Left colon (tissue), 2 donors: Measurements from ENCODE around the gene SRSF10. TPM values are rescaled to one million over a fixed set of nuclear protein-coding genes. Genes with fewer than 3 reads are reported as not detected.
A peak's percentile ranks its signal among the peaks of the same experiment; 100 is the strongest.
"Not testable (repeated sequence)": the region's sequence is repeated elsewhere in the genome, so short reads cannot be mapped to it uniquely, and the experiment has no call there.

Source experiments
- ATAC-seq: fragments of 200-7000 bp; cut with Tn5 transposase; one replicate; pipeline ENCODE4 v1.9.1; 2020; ENCODE audit warnings: mild to moderate bottlenecking, moderate library complexity
- DNase-seq, 2 donors: peaks; one replicate each; pipeline ENCODE4 v3.0.0-alpha.2; 2020
- intact Hi-C, 2 donors: fragments of 100-400 bp; cut with DNase I in 1 of 2; cut with micrococcal nuclease in 1 of 2; formaldehyde crosslinking; loops; one replicate each; pipeline versions ENCODE4 v1.11.2 to v1.14.0; 2022; cut with DNase I, micrococcal nuclease
- long read RNA-seq: library from polyadenylated mRNA; unstranded; transcript quantifications from one replicate; pipeline ENCODE4 v2.0.0, GENCODE V29; 2021
- total RNA-seq, 2 donors: library from RNA; stranded (reverse); fragmentation: NEBNext Ultra II Directional; extraction: Animal tissue kit (Norgen Biotek cat#: 25700); gene quantifications; one replicate each; pipeline ENCODE4 v1.2.1, GENCODE V29; 2021
- donor health status: DM: no; HTN: no; CAD: no.
- donor health status: DM: yes; HTN: yes; CAD: no.

SRSF10 gene
- 10 to 100 TPM; 66.5 to 84.0 TPM for total RNA-seq
- long read RNA-seq, transcript SRSF10-212 (3 exons, 790 nt), result major isoform, 6 of 37 reads
- long read RNA-seq, partial matches to known transcripts, result 9 of 37 reads
- long read RNA-seq, other reads (novel, unspliced or antisense), result 22 of 37 reads

- peak; percentile 97 for ATAC-seq
- peak; percentile 98 to 99 for DNase-seq
- intact Hi-C loops, result no loop called here
Observed at GRCh38 chr1:23979881-23980727, at the start of gene SRSF10. Gene SRSF10, minus strand, starts transcription at chr1:23980327. Its CDS starts 72 bp downstream, at chr1:23980255.

DNA sequence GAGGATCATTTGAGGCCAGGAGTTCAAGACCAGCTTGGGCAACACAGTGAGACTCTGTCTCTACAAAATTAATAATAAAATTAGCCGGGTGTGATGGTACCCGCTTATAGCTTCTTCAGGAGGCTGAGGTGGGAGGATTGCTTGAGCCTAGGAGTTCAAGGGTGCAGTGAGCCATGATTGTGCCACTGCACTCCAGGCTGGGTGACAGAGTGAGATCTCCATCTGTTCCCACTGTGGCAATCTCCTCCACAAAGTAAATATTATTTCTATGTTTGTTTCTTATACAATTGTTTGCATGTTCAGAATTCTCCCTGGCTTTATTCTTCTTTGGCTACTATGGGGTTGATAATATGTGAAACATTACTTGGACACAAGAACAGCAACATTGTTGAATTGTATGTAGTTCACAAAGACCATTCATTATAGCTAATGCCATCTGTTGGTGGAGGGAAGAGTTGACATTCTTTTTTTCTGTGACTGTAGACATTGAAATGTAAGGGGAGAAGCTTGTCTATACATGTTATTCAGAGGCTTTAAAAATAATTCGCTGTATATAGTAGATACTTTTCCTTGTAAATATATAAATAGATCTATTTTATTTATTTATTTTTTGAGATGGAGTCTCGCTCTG lies 47.8 kb upstream of the SRSF10 start:
- intact Hi-C loops, result loop anchor here in 1 of 2 donors (10.0 kb wide), 1 partner anchor 73 kb away; the partner anchor contains the start of gene PNRC2

GRCh38 chr1:24022581-24023361 lies 42.6 kb upstream of the SRSF10 start:
- intact Hi-C loops, result loop anchor here in 1 of 2 donors (10.0 kb wide), 1 partner anchor 68 kb away; the partner anchor contains the start of gene PNRC2
- peak in 1 of 2 donors; percentile 63 for DNase-seq
- peak; percentile 29 for ATAC-seq

More for the DNA sequence above, 47.8 kb upstream of the SRSF10 start:
- ATAC-seq, result peak; percentile 83
- DNase-seq, result no peak

DNA sequence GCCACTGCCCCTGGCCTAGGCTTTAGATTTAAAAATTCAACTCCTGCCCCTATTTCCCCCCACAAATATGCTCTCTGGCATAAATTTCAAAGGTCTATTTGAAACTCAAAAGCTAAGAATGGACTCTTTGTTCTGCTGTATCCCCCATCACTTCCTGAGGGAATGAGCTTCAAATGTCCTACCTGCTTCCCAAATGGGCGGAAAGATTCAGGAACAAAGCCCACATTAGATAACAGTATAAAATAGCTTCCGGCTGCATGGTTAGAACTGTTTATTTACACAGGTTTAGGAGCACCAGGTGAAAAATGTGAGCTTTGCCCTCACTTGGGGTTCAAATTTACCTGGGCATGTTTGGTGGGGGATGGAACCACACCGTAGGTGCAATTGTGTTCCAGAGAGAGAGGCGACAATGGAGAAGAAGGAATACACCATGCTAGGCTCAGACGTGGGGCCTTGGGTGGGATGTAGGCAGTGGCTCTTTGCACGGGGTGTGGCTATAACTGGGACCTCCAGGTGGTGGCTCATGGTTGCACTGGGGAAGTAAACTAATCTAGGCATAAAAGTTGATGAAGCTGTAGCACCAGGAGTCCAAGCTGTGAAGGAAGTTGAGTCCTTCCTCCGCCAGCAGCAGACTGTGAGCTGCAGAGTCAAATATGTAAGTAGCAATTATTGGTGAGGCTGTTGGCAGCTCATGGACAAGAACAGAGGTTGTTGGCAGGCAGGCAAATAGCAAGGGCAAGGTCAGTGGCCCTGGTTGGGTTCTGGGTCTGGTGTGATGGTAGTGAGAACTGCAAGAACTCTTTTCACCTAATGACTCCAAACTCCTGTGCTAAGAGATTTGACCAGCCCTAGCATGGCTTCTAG lies 41.5 kb upstream of the SRSF10 start:
- intact Hi-C loops, result loop anchor here in 1 of 2 donors (10.0 kb wide), 1 partner anchor 67 kb away; the partner anchor contains the start of gene PNRC2
- ATAC-seq, result peak; percentile 64

DNA sequence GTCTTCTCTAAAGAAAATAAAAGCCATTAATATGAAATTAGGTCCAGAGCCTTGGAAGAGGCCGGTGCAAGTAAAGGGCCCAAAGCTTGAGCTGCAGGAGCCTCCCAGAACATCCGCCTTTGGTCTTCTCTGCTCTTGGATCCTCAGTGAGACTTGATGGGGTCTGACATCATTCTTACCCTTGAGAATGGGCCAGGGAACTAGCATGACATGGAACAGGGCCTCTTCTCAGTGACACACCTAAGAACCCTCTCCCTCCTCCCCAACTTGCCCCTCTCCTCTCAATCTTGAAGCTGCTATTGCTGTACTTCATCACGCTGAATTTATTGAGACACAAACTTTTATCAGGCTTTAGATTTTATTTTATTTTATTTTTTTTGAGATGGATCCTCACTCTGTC lies 40.3 kb upstream of the SRSF10 start:
- no peak for ATAC-seq
- intact Hi-C loops, result loop anchor here in 1 of 2 donors (10.0 kb wide), 1 partner anchor 66 kb away; the partner anchor contains the start of gene PNRC2

More for the DNA sequence above, 41.5 kb upstream of the SRSF10 start:
- peak; percentile 45 to 54 for DNase-seq

DNA sequence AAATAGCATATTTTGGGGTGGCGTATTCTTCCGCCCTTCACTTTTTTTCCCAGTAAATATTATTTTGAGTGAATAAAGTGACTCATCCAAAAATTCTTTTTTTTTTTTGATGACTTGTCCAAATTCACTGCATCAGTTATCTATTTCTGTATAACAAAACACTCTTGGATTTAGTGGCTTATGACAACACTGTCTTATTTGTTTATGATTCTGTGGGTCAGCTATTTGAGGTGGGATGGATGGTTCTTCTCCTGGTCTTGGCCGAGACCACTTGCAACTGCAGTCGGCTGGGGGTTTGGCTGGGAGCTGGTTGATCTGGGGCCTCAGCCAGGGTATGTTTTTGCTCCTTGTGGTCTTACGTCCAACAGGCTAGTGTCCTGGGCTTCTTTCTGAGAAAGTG lies 39.9 kb upstream of the SRSF10 start:
- ATAC-seq (no peak), DNase-seq (peak in 1 of 2 donors; percentile 50)

More for the DNA sequence above, 40.3 kb upstream of the SRSF10 start:
- DNase-seq, result no peak

GRCh38 chr1:24018611-24019580 lies 38.8 kb upstream of the SRSF10 start:
- intact Hi-C loops, result no loop called here
- ATAC-seq (peak; percentile 74), DNase-seq (peak; percentile 95 to 97)

More for the DNA sequence above, 39.9 kb upstream of the SRSF10 start:
- intact Hi-C loops, result loop anchor here in 1 of 2 donors (10.0 kb wide), 1 partner anchor 65 kb away; the partner anchor contains the start of gene PNRC2

DNA sequence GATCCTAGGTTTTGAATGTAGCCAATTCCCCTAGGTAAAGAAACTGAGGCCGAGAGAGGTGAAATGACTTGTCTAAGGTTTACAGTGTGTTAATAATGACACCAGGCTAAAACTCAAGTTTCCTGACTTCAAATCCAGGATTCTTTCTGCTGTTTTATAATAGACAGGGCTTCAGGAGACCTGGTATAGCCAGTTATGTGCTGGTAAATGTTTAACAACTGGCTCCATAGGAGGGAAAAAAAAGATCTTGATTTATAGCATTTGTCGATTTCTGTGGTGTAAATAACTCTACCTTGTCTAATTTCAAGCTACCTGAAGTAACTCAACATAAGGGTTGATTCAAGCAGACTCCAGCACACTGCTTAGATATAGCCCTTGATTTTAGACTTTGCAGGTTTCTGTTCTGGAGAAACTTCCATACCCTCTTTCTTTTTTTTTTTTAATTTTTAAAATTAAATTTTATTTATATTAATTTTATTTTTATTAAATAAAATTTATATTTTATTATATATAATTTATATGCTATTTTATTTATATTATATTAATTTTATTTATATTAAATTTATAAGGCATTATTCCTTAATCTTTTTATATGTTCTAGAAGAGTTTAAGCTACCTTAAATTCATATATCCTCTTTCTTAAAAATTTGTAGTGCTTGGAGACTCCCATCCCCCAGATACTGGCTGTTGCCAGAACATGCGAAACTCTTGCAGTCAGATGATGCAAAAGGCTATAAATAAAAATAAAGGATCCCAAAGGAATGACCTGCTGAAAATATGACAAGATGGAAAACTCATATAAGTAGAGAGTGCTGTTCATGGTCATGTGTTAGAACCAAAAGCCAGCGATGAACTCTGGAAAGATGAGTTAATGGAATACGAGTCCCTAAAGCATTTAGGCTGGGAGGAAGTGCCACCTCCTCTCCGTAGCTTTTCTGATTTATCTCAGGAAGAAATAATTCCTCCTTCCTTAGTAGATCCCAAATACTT lies 35.4 kb upstream of the SRSF10 start:
- ATAC-seq, result no peak
- intact Hi-C loops, result no loop called here
- no peak for DNase-seq

DNA sequence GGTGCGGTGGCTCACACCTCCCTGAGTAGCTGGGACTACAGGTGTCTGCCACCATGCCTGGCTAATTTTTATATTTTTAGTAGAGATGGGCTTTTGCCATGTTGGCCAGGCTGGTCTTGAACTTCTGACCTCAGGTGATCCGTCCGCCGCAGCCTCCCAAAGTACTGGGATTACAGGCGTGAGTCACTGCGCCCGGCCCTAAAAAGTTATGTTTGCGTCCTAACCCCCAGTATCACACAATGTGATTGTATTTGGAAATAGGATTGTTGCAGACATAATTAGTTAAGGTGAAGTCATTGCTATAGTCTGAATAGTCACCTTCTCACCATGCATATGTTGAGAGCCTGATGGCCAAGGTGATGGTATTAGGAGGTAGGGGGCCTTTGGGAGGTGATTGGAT lies 32.8 kb upstream of the SRSF10 start:
- not testable (repeated sequence) for DNase-seq

GRCh38 chr1:24010650-24011049 lies 30.5 kb upstream of the SRSF10 start:
- ATAC-seq (peak; percentile 75), DNase-seq (no peak)
- intact Hi-C loops, result no loop called here

More for the DNA sequence above, 32.8 kb upstream of the SRSF10 start:
- ATAC-seq, intact Hi-C loops: not testable (repeated sequence)

DNA sequence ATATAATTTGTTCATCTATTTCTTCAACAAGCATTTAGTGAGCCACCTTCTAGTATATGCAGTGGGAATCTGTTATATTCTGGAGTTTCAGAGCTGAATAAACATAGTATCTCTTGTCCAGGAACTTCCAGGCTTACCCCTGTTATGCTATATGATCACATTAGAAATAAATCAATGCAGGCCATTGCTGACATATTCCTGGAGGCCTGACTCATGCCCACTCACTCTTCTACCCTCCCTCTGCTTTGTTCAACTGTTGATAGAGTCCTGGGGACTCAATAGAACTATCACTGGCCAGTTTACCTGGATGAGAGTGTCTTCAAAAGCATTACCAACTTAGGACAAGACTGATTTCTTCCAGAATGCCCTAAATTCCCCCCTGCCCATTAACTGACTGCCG lies 29.3 kb upstream of the SRSF10 start:
- ATAC-seq (no peak), DNase-seq (no peak)
- intact Hi-C loops, result no loop called here

- ATAC-seq, intact Hi-C loops, DNase-seq: not testable (repeated sequence)
Observed at GRCh38 chr1:24008574-24009184, 28.6 kb upstream of the SRSF10 start.

DNA sequence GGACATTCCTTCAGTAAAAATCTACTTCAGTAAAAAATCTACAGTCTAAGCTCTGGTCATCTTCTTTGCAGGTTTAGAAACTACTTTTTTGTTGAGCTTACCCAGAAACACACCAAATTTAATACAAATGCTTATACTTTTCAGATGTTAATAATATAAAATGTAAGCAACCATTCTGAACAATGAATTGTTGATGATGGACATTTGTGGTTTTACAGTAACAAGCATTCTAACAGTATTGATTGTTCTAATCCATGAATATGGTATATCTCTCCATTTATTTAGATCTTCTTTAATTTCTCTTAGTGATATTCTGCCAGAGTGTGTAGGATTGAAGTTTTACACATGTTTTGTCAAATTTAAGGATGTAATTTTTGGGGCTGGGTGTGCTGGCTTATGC lies 27.0 kb upstream of the SRSF10 start:
- no peak for ATAC-seq
- DNase-seq, result no peak
- intact Hi-C loops, result no loop called here

DNA sequence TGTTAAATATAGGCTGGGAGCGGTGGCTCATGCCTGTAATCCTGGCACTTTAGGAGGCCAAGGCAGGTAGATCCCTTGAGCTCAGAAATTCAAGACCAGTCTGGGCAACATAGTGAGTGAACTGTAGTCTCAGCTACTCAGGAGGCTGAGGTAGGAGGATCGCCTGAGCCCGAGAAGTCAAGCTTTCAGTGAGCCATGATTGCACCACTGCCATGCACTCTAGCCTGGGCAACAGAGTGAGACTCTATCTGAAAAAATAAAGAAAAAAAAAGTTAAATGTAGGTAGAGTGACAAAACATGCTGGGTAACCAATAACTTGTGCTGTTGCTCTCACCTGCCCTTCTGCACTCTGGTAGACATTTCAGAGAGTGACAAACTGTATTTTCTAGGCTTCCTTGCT lies 25.0 kb upstream of the SRSF10 start:
- intact Hi-C loops, result no loop called here
- DNase-seq (no peak), ATAC-seq (no peak)

DNA sequence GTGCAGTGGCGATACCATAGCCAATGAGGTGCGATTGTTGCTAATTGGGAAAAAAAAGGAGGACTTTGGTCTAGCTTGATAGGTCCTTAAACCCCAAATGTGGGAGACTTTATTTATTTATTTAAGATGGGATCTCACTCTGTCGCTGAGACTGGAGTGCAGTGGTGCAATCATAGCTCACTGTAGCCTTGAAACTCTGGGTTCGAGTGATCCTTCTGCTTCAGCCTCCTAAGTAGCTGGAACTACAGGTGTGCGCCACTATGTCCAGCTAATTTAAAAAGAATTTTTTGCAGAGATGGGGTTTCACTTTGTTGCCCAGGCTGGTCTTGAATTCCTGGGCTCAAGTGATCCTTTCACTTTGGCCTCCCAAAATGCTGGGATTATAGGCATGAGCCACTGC lies 24.0 kb upstream of the SRSF10 start:
- intact Hi-C loops, result no loop called here
- no peak for ATAC-seq
- no peak for DNase-seq
